Activated CD4-positive, alpha-beta T cell treated with anti-CD3 and anti-CD28 coated beads, Interleukin-2, amount 10 ng/mL, durations not matched to agents 24 days and 14 days (primary cell): ENCODE data around the gene TTC38. TPM values are rescaled to one million over a fixed set of nuclear protein-coding genes. Genes with fewer than 3 reads are reported as not detected.

ENCODE experiments used
- total RNA-seq: library from RNA; stranded (reverse); gene quantifications from 2 replicates; pipeline ENCODE4 v1.2.3, GENCODE V29; 2022

The TTC38 gene
- total RNA-seq, 1 donor from 2014 or later: 20.3 TPM

Other genes with a start within 250 kb of the TTC38 start
- gene PPARA, start 117.5 kb upstream of the TTC38 start, total RNA-seq: 13.0 and 14.4 TPM in 2 replicates
- gene CDPF1, start 17.7 kb upstream of the TTC38 start, total RNA-seq: 10.4 and 10.6 TPM in 2 replicates
- not detected in 2 replicates for gene PKDREJ, start 4.7 kb upstream of the TTC38 start, total RNA-seq
- 37.6 and 40.8 TPM in 2 replicates for gene GTSE1, start 28.9 kb downstream of the TTC38 start, total RNA-seq
- gene TRMU, start 67.7 kb downstream of the TTC38 start, total RNA-seq: 79.9 and 84.4 TPM in 2 replicates